Esophagus muscularis mucosa (tissue), 4 donors: Measurements from ENCODE around the gene ZNF397. TPM values are rescaled to one million over a fixed set of nuclear protein-coding genes. Genes with fewer than 3 reads are reported as not detected.
A peak's percentile ranks its signal among the peaks of the same experiment; 100 is the strongest.

Source experiments
- DNase-seq: peaks from one replicate; pipeline ENCODE4 v3.0.0-alpha.2; 2017; ENCODE audit errors: extremely low spot score
- H3K27ac ChIP-seq, 4 donors: fragments of 200-600 bp; sonication (generic); replicated peaks in 1 of 4; 1 replicate in 3 of 4; 2 replicates in 1 of 4; pipeline ENCODE4 v1.5.1; 2016 to 2019; ENCODE audit warnings: mild to moderate bottlenecking in 1 of 4
- H3K27me3 ChIP-seq, 4 donors: fragments of 200-600 bp; sonication (generic); one replicate each; pipeline versions ENCODE4 v1.5.1 to v1.6.0; 2016 to 2019
- H3K36me3 ChIP-seq, 4 donors: fragments of 200-600 bp; sonication (generic); one replicate each; pipeline ENCODE4 v1.5.1; 2016 to 2019
- H3K4me1 ChIP-seq, 4 donors: fragments of 200-600 bp; sonication (generic); one replicate each; pipeline ENCODE4 v1.5.1; 2016 to 2019
- H3K4me3 ChIP-seq, 4 donors: fragments of 200-600 bp; sonication (generic); 1 replicate in 2 of 4; 2 replicates in 2 of 4; pipeline ENCODE4 v1.5.1; 2016 to 2019; ENCODE audit warnings: mild to moderate bottlenecking in 4 of 4, moderate library complexity in 1 of 4
- H3K9me3 ChIP-seq, 4 donors: fragments of 200-600 bp; sonication (generic); 1 replicate in 3 of 4; 2 replicates in 1 of 4; pipeline ENCODE4 v1.5.1; 2016 to 2019
- EP300 ChIP-seq: sonication (generic); formaldehyde crosslinking; IDR thresholded peaks from one replicate; pipeline ENCODE4 v1.6.1; 2017; ENCODE audit warnings: antibody characterized with exemption
- POLR2A ChIP-seq: fragments of 450-650 bp; IDR thresholded peaks from one replicate; pipeline ENCODE4 v1.6.1; 2017; ENCODE audit warnings: antibody characterized with exemption, moderate library complexity, mild to moderate bottlenecking, low read depth
- POLR2AphosphoS5 ChIP-seq, 2 donors: sonication (generic); formaldehyde crosslinking; IDR thresholded peaks; one replicate each; pipeline ENCODE4 v1.6.1; 2017; ENCODE audit warnings: antibody characterized with exemption in 2 of 2
- WGBS: methylation state at CpG from one replicate; pipeline ENCODE4 v1.1.5; 2018; 5-methylcytosine and 5-hydroxymethylcytosine counted together
- intact Hi-C: fragments of 100-400 bp; cut with DNase I; formaldehyde crosslinking; loops from one replicate; pipeline ENCODE4 v1.15.1; 2023
- total RNA-seq, 4 donors: library from RNA; depleted of rRNA; stranded (reverse); fragments of >200 nt; gene quantifications; one replicate each; pipeline versions ENCODE4 v1.1.0 to v1.2.1, GENCODE V29; 2016
- TF ChIP-seq, protein P1 (sequence below), 3 experiments: fragments of 200-600 bp in 2 of 3; fragments of 450-650 bp in 1 of 3; sonication (generic) in 2 of 3; IDR thresholded peaks; one replicate each; pipeline ENCODE4 v1.5.1; 2017 to 2019; ENCODE audit warnings: antibody characterized with exemption in 3 of 3, mild to moderate bottlenecking in 2 of 3, moderate library complexity in 1 of 3

The ZNF397 gene
- total RNA-seq, 4 donors from 2014 or later: 22.2 to 27.8 (median 24.9) TPM

DNA sequence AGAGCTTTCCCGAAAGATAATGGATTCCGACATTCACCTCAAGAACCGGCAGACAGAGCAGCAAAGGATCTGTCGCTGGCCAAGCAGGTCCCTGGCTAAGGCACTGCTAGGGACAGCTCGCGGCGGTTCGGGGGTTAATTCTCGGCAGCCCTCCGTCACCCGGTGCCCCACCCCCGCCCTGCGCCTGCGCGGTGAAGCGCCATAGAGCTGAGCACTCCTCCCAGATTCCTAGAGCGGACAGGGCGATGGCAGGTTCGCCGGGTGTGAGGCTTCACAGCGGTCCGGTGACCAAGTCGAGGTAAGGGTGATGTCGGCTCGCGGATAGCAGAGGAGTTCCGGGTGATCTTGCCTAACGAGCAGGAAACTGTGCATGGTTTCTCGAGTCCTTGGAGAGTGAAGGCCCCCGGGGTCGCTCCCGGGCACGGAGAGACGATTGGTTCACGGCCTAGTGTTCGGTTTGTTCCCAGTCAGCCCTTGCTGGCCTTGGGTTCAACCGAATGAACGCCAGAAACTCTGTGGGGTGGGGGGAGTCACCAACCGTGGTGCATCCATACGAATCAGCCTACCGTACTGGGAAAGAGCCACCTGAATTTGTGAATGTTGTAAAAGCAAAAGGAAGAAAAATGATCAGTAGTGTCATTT, 49.4 kb downstream of the ZNF397 start, which contains the start of gene ZSCAN30:
Gene ZSCAN30 (minus strand): TSS at position 136 of the 642 bp plus-strand sequence. CDS start 25,877 bp downstream, outside the sequence.
- Histone ChIP-seq H3K27me3 (no peaks in the 10 kb centered on the region), H3K4me1 (peaks cover 14 to 39% (median 34%) of the 10 kb centered on the region in 4 donors), H3K27ac (peak within 1 kb of the TSS; percentile 79 to 89 (median 84)), H3K9me3 (no peaks in the 10 kb centered on the region), H3K4me3 (peak within 1 kb of the TSS; percentile 62 to 84 (median 74)), H3K36me3 (peaks cover 0 to 20% (median 3%) of the 10 kb centered on the region in 4 donors)
- peak; percentile 98 for DNase-seq
- intact Hi-C loops: loop anchor here (2.0 kb wide), 1 partner anchor 53 kb away; no protein-coding TSS in a partner anchor
- no peak for TF ChIP-seq EP300
- peak; percentile 92 to 94 for TF ChIP-seq POLR2AphosphoS5 (IDR thresholded peaks at IDR 0.05)
- WGBS: 0% methylated on average over 26 of the region's 41 CpGs

DNA sequence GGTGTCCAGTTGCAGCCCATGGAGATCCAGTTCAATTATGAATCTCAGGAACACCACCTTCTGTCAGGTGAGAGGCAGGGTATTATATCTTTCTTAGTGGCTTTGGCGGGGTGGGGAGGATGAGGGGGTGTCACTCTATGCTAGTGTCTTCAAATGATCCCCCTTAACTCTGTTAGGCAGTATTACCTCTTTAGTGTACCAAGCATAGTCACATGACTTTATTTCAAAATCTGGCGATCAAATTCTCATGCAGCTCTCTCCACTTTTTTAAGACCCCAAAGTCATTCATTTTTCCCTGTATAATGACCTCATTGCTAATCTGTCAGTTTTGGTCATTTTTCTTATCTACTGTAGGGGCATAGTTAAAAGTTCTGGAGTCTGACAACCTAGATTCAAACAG, 50.3 kb downstream of the ZNF397 start:
- DNase-seq: no peak
- 70% methylated on average over 2 of the region's 2 CpGs for WGBS

DNA sequence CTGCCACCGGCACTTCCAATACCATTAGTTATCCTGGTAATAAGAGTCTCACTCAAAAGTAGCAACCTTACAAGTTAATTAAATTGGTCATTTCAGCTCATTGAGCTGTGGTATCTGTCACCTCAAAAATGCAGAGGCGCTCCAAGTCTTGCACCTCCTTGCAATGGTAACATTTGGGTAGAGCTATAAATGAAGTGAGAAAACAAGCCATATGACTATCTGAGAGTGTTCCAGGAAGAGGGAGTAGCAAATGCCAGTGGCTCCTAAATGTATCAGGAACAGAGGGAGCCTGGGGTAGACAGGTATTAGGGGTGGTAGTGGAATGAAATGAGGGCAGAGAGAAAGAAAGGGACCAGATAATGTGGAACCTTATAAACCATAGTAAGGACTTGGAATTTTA, 55.2 kb downstream of the ZNF397 start:
- peaks cover 0 to 51% (median 15%) of the 10 kb centered on the region in 4 donors for H3K36me3 ChIP-seq
- no peak overlapping the region for H3K27ac ChIP-seq
- H3K9me3 ChIP-seq: peaks cover 0 to 11% (median 2%) of the 10 kb centered on the region in 4 donors
- TF ChIP-seq POLR2AphosphoS5 (IDR thresholded peaks at IDR 0.05) (no peak), POLR2A (no peak), EP300 (no peak)
- TF ChIP-seq, protein P1, sequence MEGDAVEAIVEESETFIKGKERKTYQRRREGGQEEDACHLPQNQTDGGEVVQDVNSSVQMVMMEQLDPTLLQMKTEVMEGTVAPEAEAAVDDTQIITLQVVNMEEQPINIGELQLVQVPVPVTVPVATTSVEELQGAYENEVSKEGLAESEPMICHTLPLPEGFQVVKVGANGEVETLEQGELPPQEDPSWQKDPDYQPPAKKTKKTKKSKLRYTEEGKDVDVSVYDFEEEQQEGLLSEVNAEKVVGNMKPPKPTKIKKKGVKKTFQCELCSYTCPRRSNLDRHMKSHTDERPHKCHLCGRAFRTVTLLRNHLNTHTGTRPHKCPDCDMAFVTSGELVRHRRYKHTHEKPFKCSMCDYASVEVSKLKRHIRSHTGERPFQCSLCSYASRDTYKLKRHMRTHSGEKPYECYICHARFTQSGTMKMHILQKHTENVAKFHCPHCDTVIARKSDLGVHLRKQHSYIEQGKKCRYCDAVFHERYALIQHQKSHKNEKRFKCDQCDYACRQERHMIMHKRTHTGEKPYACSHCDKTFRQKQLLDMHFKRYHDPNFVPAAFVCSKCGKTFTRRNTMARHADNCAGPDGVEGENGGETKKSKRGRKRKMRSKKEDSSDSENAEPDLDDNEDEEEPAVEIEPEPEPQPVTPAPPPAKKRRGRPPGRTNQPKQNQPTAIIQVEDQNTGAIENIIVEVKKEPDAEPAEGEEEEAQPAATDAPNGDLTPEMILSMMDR (IDR thresholded peaks at IDR 0.05): no peak
- no peak for DNase-seq
- no peak overlapping the region for H3K4me3 ChIP-seq
- 100% methylated on average over 2 of the region's 2 CpGs for WGBS
- H3K27me3 ChIP-seq: no peaks in the 10 kb centered on the region
- intact Hi-C loops: loop anchor here (5.0 kb wide), 1 partner anchor 49 kb away; no protein-coding TSS in a partner anchor
- peaks cover 10 to 15% (median 14%) of the 10 kb centered on the region in 4 donors for H3K4me1 ChIP-seq

More for the DNA sequence above, 50.3 kb downstream of the ZNF397 start:
- H3K4me3 ChIP-seq: peak overlapping the region; percentile 62 to 84 (median 74)
- no peak overlapping the region for H3K27ac ChIP-seq
- peaks cover 14 to 39% (median 34%) of the 10 kb centered on the region in 4 donors for H3K4me1 ChIP-seq
- peaks cover 0 to 29% (median 5%) of the 10 kb centered on the region in 4 donors for H3K36me3 ChIP-seq
- intact Hi-C loops: loop anchor here (2.0 kb wide), 1 partner anchor 52 kb away; no protein-coding TSS in a partner anchor
- no peaks in the 10 kb centered on the region for H3K27me3 ChIP-seq
- TF ChIP-seq, protein P1 (IDR thresholded peaks at IDR 0.05): no peak
- no peak for TF ChIP-seq POLR2A
- no peak for TF ChIP-seq POLR2AphosphoS5 (IDR thresholded peaks at IDR 0.05)
- no peak for TF ChIP-seq EP300
- no peaks in the 10 kb centered on the region for H3K9me3 ChIP-seq

DNA sequence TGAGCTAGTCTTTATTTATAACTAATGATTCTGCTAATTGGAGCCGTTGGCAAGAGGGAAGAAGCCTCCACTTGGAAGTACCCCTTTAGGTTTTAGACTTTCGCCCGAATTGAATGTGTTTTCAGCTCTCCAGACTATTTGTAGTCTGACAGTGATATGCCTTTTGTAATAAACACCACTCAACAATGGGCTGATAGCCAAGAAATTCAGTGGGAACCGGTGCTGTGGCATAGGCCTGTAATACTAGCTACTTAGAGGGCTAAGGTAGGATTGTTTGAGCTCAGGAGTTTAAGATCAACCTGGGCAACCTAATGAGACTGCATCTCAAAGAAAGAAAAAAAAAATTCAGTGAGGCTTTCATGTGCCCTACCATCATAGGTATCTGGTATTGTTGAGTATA, 62.8 kb downstream of the ZNF397 start:
- Histone ChIP-seq H3K27me3 (no peaks in the 10 kb centered on the region), H3K36me3 (peaks cover 35 to 59% (median 49%) of the 10 kb centered on the region in 4 donors), H3K9me3 (peaks cover 9 to 77% (median 67%) of the 10 kb centered on the region in 4 donors), H3K4me3 (no peak overlapping the region), H3K27ac (no peak overlapping the region), H3K4me1 (no peaks in the 10 kb centered on the region)
- intact Hi-C loops: no loop called here
- 97% methylated on average over 4 of the region's 4 CpGs for WGBS
- no peak for TF ChIP-seq POLR2AphosphoS5 (IDR thresholded peaks at IDR 0.05)
- no peak for TF ChIP-seq POLR2A
- TF ChIP-seq, protein P1 (IDR thresholded peaks at IDR 0.05): no peak
- no peak for DNase-seq

DNA sequence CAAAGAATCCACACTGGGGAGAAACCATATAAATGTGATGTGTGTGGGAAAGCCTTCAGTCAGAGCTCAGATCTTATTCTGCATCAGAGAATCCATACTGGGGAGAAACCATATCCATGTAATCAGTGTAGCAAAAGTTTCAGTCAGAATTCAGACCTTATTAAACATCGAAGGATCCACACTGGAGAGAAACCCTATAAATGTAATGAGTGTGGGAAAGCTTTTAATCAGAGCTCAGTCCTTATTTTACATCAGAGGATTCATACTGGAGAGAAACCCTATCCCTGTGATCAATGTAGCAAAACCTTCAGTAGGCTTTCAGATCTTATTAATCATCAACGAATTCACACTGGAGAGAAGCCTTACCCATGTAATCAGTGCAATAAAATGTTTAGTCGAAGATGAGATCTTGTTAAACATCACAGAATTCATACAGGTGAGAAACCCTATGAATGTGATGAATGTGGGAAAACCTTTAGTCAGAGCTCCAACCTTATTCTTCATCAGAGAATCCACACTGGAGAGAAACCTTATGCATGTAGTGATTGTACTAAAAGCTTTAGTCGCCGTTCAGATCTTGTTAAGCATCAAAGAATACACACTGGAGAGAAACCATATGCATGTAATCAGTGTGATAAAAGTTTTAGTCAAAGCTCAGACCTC, 65.9 kb downstream of the ZNF397 start:
- H3K9me3 ChIP-seq: peaks cover 9 to 94% (median 74%) of the 10 kb centered on the region in 4 donors
- H3K27ac ChIP-seq: no peak overlapping the region
- H3K4me1 ChIP-seq: peaks cover 0 to 7% (median 3%) of the 10 kb centered on the region in 4 donors
- WGBS: 98% methylated on average over 5 of the region's 5 CpGs
- TF ChIP-seq, protein P1 (IDR thresholded peaks at IDR 0.05): no peak
- TF ChIP-seq EP300: no peak
- TF ChIP-seq POLR2A: no peak
- no peak for TF ChIP-seq POLR2AphosphoS5 (IDR thresholded peaks at IDR 0.05)
- H3K36me3 ChIP-seq: peaks cover 35 to 51% (median 41%) of the 10 kb centered on the region in 4 donors
- intact Hi-C loops: no loop called here
- no peak overlapping the region for H3K4me3 ChIP-seq
- no peaks in the 10 kb centered on the region for H3K27me3 ChIP-seq
- DNase-seq: no peak
